Hepatocyte (in vitro differentiated cells): ENCODE data around the gene MFN2. TPM values are rescaled to one million over a fixed set of nuclear protein-coding genes. Genes with fewer than 3 reads are reported as not detected.
"Not testable (repeated sequence)": the region's sequence is repeated elsewhere in the genome, so short reads cannot be mapped to it uniquely, and the experiment has no call there.

ENCODE experiments used
- DNase-seq: peaks from one replicate; pipeline ENCODE4 v3.0.0-alpha.2; 2016; ENCODE audit warnings: low spot score
- H2AFZ ChIP-seq: fragments of 200-600 bp; sonication (generic); 2 replicates; pipeline ENCODE4 v1.6.0; 2016; ENCODE audit warnings: antibody characterized with exemption, mild to moderate bottlenecking
- H3K27ac ChIP-seq: fragments of 200-600 bp; sonication (generic); 2 replicates; pipeline ENCODE4 v1.5.1; 2016; ENCODE audit warnings: mild to moderate bottlenecking
- H3K27me3 ChIP-seq: fragments of 200-600 bp; sonication (generic); 2 replicates; pipeline ENCODE4 v1.6.1; 2016
- H3K36me3 ChIP-seq: fragments of 200-600 bp; sonication (generic); replicated peaks from 2 replicates; pipeline ENCODE4 v1.5.1; 2016; ENCODE audit warnings: low read depth; ENCODE audit not compliant: insufficient read depth
- H3K4me1 ChIP-seq: fragments of 200-600 bp; sonication (generic); 2 replicates; pipeline ENCODE4 v1.5.1; 2016; ENCODE audit warnings: mild to moderate bottlenecking, moderate library complexity; ENCODE audit not compliant: insufficient read depth
- H3K4me2 ChIP-seq: fragments of 200-600 bp; sonication (generic); 2 replicates; pipeline ENCODE4 v1.6.0; 2016
- H3K4me3 ChIP-seq: fragments of 200-600 bp; sonication (generic); 2 replicates; pipeline ENCODE4 v1.5.1; 2016; ENCODE audit warnings: mild to moderate bottlenecking
- H3K79me2 ChIP-seq: fragments of 200-600 bp; sonication (generic); 2 replicates; pipeline ENCODE4 v1.6.0; 2017; ENCODE audit warnings: mild to moderate bottlenecking
- H3K9me2 ChIP-seq: fragments of 200-600 bp; sonication (generic); replicated peaks from 2 replicates; pipeline ENCODE4 v1.6.0; 2017; ENCODE audit warnings: mild to moderate bottlenecking; ENCODE audit not compliant: insufficient read depth
- H3K9me3 ChIP-seq: fragments of 200-600 bp; sonication (generic); 2 replicates; pipeline ENCODE4 v1.5.1; 2016; ENCODE audit warnings: low read depth, mild to moderate bottlenecking
- H4K20me1 ChIP-seq: fragments of 200-600 bp; sonication (generic); 2 replicates; pipeline ENCODE4 v1.6.0; 2016; ENCODE audit warnings: mild to moderate bottlenecking; ENCODE audit not compliant: insufficient read depth, poor library complexity, severe bottlenecking
- EZH2 ChIP-seq: fragments of 200-600 bp; sonication (generic); IDR thresholded peaks from 2 replicates; pipeline ENCODE4 v1.6.1; 2016; ENCODE audit warnings: antibody characterized with exemption, mild to moderate bottlenecking, borderline replicate concordance
- EZH2phosphoT487 ChIP-seq: fragments of 200-600 bp; sonication (generic); IDR thresholded peaks from one replicate; pipeline ENCODE4 v1.6.1; 2018; ENCODE audit warnings: antibody characterized with exemption, mild to moderate bottlenecking, low read depth, moderate library complexity; ENCODE audit not compliant: unreplicated experiment, severe bottlenecking
- WGBS: methylation state at CpG from one replicate; pipeline ENCODE4 v1.1.6; 2016; ENCODE audit warnings: low lambda C conversion rate; ENCODE audit errors: missing lambda C conversion rate; 5-methylcytosine and 5-hydroxymethylcytosine counted together
- polyA plus RNA-seq: library from polyadenylated mRNA; unstranded; fragments of >200 nt; fragmentation: Nextera tagmentation; extraction: Ambion mirVana; gene quantifications from 2 replicates; pipeline ENCODE4 v1.2.1, GENCODE V29; 2016
- total RNA-seq: library from RNA; depleted of rRNA; stranded (reverse); fragments of >200 nt; gene quantifications from 2 replicates; pipeline ENCODE4 v1.2.3, GENCODE V29; 2014
- TF ChIP-seq, protein P1 (sequence below): fragments of 200-600 bp; sonication (generic); IDR thresholded peaks from 2 replicates; pipeline ENCODE4 v1.5.1; 2016; ENCODE audit warnings: antibody characterized with exemption, mild to moderate bottlenecking; ENCODE audit not compliant: poor library complexity

The MFN2 gene
- total and polyA plus RNA-seq, 2 experiments from 2014 or later, result 43.1 to 54.3 TPM

DNA sequence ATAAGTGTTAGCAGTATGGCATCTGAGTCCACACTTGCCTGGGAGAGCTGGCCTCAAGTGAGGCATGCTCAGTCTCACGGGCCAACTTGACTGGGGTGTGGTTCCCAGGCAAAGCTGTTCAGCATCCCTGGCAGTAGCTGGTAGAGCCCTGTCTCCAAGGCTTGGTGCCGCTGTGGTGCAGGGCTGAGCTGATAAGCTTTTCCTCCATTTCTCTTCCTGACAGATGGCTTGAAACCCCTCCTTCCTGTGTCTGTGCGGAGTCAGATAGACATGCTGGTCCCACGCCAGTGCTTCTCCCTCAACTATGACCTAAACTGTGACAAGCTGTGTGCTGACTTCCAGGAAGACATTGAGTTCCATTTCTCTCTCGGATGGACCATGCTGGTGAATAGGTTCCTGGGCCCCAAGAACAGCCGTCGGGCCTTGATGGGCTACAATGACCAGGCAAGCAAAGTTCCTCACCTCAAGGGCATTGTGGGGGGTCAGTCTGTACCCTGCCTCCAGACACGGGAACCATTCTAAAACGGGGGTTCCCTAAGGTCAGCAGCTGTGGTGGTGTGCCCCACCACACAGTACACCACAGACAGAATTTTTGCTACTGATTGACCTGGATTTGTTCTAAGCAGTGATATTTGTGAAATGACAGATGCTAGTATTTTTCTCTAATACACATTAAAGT is 25.4 kb downstream of the MFN2 start:
- 91% methylated on average over 9 of the region's 9 CpGs for WGBS
- Histone ChIP-seq H3K36me3 (no peaks in the 10 kb centered on the region), H3K9me3 (no peaks in the 10 kb centered on the region), H3K79me2 (no peaks in the 10 kb centered on the region), H3K27ac (no peak overlapping the region), H4K20me1 (no peaks in the 10 kb centered on the region), H3K4me2 (no peak overlapping the region), H3K4me3 (no peak overlapping the region), H3K4me1 (no peaks in the 10 kb centered on the region), H3K27me3 (no peaks in the 10 kb centered on the region), H2AFZ (no peak overlapping the region), H3K9me2 (no peaks in the 10 kb centered on the region)
- DNase-seq, result no peak
- TF ChIP-seq EZH2phosphoT487 (no peak), EZH2 (no peak)
- TF ChIP-seq, protein P1, sequence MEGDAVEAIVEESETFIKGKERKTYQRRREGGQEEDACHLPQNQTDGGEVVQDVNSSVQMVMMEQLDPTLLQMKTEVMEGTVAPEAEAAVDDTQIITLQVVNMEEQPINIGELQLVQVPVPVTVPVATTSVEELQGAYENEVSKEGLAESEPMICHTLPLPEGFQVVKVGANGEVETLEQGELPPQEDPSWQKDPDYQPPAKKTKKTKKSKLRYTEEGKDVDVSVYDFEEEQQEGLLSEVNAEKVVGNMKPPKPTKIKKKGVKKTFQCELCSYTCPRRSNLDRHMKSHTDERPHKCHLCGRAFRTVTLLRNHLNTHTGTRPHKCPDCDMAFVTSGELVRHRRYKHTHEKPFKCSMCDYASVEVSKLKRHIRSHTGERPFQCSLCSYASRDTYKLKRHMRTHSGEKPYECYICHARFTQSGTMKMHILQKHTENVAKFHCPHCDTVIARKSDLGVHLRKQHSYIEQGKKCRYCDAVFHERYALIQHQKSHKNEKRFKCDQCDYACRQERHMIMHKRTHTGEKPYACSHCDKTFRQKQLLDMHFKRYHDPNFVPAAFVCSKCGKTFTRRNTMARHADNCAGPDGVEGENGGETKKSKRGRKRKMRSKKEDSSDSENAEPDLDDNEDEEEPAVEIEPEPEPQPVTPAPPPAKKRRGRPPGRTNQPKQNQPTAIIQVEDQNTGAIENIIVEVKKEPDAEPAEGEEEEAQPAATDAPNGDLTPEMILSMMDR, result no peak

DNA sequence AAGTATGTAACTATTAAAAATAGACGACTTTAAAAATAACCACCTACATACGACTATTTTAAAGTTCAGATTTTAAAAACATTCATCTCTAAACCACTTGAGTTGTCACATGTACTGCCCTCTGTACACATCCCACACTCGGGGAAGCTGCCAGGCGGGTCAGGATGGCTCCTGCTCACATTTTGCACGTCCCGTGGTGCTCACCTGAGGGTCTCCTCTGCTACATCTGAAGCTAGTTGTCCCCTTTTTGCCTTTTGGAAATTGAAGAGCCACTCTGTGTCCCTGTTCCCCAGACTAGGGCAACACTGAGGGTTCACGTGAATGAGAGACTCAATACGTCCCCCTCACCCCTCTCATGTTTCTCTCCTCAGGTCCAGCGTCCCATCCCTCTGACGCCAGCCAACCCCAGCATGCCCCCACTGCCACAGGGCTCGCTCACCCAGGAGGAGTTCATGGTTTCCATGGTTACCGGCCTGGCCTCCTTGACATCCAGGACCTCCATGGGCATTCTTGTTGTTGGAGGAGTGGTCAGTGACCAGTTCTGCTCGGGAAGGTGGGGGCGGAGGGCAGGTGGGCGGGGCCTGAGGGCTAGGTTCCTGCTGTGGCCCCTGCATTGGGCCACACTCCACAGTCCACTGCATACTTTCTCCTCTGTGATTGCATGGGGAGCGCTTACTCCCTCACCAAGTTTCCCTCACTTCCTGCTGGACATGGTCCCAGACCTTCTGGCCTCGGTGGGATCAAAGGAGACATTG is 26.1 kb downstream of the MFN2 start:
- 93% methylated on average over 17 of the region's 17 CpGs for WGBS
- no peak for TF ChIP-seq EZH2
- TF ChIP-seq, protein P1, result no peak
- no peak for TF ChIP-seq EZH2phosphoT487
- no peak overlapping the region for H3K4me3 ChIP-seq

DNA sequence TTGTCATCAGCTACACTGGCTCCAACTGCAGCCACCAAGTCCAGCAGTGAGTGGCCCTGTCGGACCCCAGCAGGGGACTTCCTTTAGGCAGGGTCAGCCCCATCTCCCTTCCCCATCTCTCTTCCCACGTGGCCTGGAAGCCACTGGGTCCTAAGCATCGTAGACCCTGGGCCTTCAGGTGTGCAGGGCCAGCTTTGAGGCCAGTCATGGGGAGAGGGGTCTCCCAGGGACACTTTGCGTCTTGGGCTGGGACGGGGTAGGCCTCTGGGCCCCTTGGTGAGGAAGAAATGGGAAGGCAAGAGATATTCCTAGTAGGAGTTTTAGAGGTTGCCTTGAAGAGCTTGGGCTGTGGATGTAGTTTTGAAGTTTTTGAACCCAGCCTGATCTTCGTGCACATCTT is 27.0 kb downstream of the MFN2 start:
- 90% methylated on average over 6 of the region's 6 CpGs for WGBS
- Histone ChIP-seq H3K9me2 (no peaks in the 10 kb centered on the region), H3K36me3 (no peaks in the 10 kb centered on the region), H3K4me2 (no peak overlapping the region), H3K9me3 (no peaks in the 10 kb centered on the region), H3K27me3 (no peaks in the 10 kb centered on the region), H2AFZ (no peak overlapping the region), H4K20me1 (no peaks in the 10 kb centered on the region), H3K4me3 (no peak overlapping the region), H3K79me2 (no peaks in the 10 kb centered on the region), H3K27ac (no peak overlapping the region), H3K4me1 (no peaks in the 10 kb centered on the region)
- DNase-seq, result no peak
- TF ChIP-seq, protein P1, result no peak
- no peak for TF ChIP-seq EZH2phosphoT487
- no peak for TF ChIP-seq EZH2

More for the DNA sequence above, 26.1 kb downstream of the MFN2 start:
- Histone ChIP-seq H3K4me1 (no peaks in the 10 kb centered on the region), H3K79me2 (no peaks in the 10 kb centered on the region), H4K20me1 (no peaks in the 10 kb centered on the region), H3K9me2 (no peaks in the 10 kb centered on the region), H3K9me3 (no peaks in the 10 kb centered on the region), H3K4me2 (no peak overlapping the region), H2AFZ (no peak overlapping the region), H3K36me3 (no peaks in the 10 kb centered on the region), H3K27ac (no peak overlapping the region), H3K27me3 (no peaks in the 10 kb centered on the region)
- DNase-seq, result no peak

DNA sequence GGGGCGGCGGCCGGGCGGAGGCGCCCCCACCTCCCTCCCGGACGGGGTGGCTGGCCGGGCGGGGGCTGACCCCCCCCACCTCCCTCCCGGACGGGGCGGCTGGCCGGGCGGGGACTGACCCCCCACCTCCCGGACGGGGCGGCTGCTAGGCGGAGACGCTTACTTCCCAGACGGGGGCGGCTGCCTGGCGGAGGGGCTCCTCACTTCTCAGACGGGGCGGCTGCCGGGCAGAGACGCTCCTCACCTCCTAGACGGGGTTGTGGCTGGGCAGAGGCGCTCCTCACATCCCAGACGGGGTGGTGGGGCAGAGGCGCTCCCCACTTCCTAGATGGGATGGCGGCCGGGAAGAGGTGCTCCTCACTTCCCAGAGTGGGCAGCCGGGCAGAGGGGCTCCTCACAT is 28.1 kb downstream of the MFN2 start:
- H3K79me2 ChIP-seq, H3K27ac ChIP-seq, H3K4me3 ChIP-seq, H3K9me2 ChIP-seq, H3K36me3 ChIP-seq, H3K9me3 ChIP-seq, H3K27me3 ChIP-seq, H3K4me1 ChIP-seq, H3K4me2 ChIP-seq, H4K20me1 ChIP-seq, DNase-seq, H2AFZ ChIP-seq: not testable (repeated sequence)
- 100% methylated on average over 1 of the region's 33 CpGs for WGBS
